AG08395 (cell line): ENCODE data around the gene TMEM120A.

Experiments
- DNase-seq: peaks from one replicate; pipeline ENCODE4 v3.0.0; 2012; ENCODE audit warnings: mixed read lengths, low spot score

Gene TMEM120A

DNA sequence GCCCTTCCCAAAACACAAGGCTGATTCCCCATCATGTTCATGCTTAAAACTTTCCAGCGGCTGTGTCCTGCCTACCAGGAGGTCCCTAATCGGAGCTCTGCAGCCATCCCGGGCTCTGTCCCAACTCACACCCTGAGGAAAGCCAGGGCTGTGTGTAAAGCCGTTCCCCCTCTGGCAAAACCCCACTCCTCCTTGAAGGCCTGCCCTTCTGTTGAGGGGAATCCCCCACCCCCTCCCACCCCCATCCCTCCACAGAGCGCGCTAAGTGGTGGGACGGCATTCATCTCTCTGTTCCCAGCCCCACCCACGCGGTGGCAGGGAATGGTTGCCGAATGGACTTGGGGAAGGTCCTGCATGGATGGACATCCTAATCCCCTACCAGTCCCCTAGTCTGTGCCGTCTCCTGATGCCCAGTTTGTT, 667 bp upstream of the TMEM120A start:
- no peak for DNase-seq

DNA sequence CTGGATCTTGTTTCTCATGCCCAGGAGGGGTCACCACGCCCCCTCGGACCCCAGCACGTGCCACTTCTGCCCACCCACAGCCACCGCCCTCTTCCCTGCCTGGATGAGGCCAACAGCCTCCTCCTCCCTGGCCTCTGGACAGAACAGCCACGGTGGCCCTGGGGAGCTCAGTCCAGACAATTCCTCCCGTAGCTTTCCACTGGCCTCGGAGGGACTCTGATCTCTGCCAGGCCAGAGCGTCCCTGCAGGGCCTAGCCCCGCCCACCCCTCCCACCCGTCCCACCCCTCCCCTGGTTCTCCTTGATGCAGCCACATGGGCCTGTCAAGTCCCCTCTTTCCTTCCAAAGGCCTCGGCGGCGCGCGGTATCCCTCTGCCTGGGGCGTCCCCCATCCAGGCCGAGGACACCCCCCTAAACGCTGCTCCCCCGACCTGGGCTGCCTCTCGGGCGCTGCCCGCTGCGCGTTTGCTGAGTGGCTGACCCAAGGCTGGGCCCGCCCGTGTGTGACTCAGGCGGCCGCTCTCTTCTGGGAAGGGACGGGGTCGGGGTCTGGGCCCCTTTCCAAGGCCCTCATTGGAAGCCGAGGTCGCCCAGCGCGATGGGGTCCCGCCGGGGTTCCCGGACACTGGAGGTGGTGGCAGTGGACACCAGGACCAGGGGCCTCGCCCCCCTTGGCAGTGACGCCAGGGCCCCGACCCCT, 557 bp downstream of the TMEM120A start:
- DNase-seq, result peak; percentile 85

DNA sequence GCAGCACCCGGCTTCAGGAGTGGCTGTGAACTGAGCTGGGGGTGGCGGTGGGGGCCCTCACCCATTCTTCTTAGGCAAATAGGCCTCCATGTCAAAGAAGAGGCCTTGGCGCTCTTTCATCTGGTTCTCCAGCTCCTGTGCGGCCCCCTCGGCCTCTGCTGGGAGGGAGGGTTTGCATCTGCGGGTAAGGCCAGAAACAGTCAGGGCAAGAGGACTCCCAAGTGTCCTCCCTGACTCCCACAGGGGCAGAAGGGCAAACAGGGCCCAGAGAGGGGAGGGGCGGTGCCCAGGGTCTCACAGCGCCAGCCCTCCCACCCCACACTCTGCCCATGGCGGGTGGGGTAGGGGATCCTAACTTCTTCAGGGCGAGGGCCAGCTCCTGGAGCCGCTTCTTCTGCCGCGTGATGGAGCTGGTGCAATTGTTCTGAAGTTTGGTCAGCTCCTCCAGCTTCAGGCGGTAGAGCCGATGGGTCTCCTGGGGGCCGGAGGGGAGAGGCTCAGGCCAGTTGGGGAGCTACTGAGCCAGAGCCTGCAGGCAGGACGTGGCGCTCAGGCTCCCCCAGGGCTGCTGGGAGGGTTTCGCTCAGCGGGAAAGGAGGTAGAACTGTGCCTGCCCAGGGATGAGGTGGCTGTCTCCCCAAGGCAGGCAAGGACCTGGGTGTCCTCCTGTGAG, 2.2 kb downstream of the TMEM120A start:
- no peak for DNase-seq

DNA sequence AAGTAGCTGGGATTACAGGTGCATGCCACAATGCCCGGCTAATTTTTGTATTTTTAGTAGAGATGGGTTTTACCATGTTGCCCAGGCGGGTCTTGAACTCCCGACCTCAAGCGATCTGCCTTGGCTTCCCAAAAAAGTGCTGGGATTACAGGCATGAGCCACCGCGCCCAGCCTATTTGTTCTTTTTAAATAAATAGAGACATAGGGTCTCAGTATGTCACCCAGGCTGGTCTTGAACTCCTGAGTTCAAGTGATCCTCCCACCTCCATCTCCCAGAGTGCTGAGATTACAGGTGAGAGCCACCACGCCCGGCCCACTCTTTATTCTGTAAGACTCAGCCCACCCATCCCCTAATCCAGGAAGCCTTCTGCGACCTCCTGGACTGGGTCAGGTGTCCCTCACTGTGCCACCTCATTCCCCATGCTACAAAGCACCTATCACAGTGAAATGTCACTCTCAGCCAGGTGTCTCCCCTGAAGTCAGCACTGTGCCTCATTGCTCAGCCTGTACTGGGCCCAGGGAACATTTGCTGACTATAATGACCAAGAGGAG, 2.8 kb downstream of the TMEM120A start:
- no peak for DNase-seq

DNA sequence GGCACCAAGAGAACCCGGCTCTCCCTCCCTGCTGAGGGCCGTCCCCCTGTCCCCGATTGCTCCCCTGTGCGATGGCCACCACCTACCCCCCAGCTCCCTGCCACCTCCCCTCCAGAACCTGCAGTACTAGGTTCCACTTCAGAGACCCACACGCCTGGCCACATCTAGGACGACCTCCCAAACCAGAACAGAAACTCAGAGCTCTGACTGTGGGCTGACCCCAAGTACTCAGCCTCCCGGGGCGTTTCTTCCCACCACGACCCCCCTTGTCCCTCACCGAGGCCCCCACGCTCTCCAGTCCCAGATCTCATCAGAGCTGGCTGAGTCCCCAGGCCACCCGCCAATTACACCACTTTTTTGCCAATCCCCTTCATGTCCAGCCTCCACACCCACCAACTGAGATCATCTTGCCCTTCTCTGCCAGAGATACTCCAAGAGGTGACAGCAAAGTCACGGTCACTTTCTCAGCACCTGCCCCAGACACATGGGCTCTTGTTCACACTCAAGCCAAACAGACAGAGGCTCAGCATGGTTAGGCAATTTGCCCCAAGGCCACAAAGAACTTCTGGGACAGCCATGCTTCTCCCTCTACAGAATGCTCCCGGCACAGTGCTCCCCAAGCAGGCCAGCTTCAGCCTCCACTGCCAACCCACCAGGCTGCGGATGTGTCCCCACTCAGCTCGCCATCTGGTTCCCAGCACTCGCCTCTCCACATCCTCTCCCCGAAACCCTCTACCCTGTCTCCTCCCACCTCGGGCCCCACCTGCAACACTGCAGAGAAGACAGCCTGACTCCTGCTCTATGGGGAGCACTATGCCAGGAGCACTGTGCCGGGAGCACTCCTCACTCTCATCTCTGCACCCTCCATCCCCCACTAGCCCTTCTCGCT, 4.7 kb downstream of the TMEM120A start:
- no peak for DNase-seq

DNA sequence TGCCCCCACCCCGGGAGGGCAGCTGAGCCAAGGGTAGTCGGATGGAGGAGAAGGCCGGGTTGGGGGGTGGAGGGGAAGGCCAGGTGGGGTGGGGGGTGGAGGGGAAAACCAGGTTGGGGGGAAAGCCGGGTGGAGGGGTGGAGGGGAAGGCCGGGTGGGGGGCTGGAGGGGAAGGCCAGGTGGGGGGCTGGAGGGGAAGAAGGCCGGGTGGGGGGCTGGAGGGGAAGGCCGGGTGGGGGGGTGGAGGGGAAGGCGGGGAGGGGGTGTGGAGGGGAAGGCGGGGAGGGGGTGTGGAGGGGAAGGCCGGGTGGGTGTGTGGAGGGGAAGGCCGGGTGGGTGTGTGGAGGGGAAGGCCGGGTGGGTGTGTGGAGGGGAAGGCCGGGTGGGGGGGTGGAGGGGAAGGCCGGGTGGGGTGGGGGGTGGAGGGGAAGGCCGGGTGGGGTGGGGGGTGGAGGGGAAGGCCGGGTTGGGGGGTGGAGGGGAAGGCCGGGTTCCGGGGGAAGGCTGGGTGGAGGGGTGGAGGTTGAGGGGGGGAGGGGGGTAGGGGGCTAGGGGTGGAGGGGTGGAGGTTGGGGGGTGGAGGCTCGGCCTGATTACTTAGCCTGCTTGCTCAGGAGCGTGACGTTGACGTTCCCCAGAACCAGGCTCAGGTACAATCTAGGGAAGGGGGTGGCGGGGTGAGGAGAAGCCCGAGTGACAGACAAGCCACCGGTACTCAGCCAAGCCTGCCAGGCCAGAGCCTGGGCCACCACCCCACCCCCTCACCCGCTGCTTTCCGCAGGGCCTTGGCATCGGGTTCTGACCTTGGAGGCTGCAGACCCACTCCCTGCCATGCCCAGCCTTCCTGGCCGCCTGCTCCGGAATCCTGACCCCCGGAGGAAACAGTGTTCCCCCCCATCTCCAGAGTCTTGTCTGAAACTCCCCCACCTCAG, 5.6 kb downstream of the TMEM120A start:
- no peak for DNase-seq

DNA sequence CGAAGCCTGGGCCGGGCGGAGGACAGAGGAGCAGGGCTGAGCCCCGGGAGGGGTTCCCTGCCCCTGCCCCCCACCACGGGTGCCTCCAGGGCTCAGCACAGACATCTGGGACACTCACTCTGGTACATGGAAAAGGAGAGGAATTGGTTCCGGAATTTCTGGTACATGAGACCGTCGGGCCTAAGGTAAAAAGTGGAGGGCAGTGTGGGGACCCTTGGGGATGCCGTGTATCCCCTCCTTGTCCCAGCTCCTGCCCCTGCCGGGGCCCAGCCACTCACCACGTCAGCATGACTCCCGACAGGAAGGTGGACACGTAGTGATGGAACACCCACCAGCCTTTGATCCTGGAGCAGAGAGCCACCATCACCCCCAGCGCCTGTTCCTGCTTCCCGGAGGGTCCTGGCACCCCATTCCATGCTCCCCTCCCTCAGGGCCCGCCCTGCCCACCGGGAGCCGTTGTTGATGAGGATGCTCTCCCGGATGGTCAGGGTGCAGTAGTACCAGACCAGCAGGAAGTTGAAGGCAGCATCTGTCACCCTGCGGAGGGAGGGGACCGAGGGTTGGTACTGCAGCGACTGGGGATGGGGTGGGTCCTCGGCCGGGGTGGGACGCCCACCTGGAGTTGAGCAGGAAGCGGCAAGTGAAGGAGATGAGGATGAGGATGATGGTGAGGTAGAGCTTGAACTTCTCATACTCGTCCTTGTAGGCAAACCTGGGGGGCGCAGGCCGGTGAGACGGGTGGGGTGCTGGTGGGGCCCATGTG, 6.4 kb downstream of the TMEM120A start:
- DNase-seq, result no peak

DNA sequence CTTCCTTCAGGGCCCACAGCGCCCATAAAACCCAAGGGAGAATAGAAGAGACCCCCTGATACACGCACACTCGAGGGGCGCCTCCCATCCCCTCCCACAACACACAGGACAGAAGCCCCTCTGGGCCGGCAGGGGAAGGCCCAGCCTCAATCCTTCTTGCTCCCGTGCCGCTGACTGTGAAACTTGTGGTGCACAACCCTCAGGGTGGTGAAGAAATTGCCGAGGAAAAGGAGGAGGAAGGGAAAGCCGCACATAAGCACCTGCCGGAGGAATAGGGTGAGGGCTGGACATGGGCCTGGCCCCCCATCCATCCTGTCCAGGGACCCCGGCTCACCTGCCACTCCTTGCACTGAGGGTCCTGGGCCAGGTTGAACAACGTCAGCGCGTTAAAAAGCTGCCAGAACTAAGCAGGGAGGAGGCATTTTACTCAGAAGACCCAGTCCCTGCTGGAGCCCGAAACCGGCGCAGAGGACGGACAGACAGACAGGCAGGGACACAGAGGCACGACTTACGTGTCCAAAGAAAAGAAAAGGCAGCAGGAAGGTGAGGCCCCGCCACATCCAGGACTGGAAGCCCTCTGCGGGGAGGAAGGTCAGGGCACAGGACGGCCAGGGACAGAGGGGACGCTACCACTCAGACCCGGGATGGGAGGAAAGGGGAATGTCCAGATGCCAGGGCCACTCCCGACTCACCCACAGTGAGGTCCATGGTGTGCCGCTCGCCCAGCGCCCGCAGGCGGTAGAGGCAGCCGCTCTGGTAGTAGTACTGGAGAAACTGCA, 7.2 kb downstream of the TMEM120A start:
- no peak for DNase-seq

DNA sequence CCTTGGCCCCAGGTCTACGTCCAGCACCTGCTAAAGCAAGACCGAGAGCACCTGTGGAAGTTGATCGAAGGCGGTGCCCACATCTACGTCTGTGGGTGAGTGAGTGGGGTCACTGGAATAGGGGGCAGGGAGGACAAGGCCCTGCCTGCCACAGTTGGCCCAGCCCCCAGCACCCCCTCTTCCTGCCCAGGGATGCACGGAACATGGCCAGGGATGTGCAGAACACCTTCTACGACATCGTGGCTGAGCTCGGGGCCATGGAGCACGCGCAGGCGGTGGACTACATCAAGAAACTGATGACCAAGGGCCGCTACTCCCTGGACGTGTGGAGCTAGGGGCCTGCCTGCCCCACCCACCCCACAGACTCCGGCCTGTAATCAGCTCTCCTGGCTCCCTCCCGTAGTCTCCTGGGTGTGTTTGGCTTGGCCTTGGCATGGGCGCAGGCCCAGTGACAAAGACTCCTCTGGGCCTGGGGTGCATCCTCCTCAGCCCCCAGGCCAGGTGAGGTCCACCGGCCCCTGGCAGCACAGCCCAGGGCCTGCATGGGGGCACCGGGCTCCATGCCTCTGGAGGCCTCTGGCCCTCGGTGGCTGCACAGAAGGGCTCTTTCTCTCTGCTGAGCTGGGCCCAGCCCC, 8.1 kb downstream of the TMEM120A start:
- no peak for DNase-seq

DNA sequence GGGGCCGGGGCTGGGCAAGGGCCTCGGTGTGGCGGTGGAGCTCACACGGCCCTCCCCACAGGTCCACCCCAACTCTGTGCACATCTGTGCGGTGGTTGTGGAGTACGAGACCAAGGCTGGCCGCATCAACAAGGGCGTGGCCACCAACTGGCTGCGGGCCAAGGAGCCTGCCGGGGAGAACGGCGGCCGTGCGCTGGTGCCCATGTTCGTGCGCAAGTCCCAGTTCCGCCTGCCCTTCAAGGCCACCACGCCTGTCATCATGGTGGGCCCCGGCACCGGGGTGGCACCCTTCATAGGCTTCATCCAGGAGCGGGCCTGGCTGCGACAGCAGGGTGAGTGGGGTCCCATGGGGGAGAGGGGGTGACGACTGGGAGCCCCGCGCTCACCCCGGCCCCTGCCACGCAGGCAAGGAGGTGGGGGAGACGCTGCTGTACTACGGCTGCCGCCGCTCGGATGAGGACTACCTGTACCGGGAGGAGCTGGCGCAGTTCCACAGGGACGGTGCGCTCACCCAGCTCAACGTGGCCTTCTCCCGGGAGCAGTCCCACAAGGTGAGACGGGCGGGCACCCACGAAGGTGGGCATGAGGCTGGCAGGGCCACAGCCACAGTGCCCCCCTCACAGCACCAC, 8.8 kb downstream of the TMEM120A start:
- no peak for DNase-seq

DNA sequence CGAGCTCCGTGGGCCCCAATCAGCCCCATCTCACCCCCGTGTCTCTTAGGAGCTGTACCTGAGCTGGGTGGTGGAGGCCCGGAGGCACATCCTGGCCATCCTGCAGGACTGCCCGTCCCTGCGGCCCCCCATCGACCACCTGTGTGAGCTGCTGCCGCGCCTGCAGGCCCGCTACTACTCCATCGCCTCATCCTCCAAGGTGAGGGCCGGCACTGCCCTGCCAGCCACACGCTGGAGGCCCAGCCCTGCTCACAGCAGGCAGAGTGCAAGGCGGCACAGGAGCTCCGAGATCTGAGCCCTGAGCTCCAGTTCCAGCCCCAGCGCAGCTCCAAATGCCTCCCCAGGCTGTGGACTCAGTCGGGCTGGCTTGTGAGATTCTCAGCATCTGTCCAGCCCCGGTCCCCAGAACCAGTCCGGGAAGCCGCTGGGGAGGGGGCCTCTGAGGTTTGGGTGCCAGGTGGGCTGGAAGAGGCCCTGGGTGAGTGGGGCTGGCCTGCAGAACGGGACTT, 9.3 kb downstream of the TMEM120A start:
- DNase-seq, result no peak

DNA sequence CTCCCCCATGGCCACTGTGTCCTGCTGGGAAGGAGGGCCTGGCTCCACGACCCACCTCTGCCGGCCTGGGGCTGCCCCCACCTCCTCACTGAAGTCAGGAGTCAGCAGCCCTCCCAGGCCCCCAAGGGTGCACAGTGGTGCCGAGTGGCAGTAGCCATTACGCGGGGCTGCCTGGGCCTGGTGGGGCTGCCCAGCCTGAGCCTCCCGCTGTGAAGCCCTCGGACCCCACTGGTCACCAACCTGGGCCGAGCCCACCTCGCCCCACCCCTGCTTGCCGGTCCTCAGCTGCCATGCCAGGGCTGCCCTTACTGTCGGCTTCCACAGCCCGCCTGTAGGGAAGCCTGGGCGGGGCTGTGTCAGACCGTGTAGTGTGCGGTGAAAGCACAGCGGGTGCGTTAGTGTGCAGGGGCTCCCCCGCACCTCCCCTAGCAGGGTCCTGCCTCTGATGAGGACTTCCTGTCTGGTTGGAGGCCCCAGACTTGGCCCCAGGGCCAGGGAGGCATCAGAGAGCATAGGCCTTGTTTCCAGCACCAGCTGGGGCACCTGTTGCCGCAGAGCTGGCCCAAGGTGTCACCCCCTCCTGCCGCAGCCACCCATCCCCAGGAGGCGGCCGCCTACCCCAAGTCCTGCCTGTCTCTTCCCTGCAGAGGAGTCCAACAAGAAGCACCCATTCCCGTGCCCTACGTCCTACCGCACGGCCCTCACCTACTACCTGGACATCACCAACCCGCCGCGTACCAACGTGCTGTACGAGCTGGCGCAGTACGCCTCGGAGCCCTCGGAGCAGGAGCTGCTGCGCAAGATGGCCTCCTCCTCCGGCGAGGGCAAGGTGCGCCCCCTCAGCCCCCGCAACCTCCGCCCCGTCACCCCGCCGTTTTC, 10.0 kb downstream of the TMEM120A start:
- no peak for DNase-seq

DNA sequence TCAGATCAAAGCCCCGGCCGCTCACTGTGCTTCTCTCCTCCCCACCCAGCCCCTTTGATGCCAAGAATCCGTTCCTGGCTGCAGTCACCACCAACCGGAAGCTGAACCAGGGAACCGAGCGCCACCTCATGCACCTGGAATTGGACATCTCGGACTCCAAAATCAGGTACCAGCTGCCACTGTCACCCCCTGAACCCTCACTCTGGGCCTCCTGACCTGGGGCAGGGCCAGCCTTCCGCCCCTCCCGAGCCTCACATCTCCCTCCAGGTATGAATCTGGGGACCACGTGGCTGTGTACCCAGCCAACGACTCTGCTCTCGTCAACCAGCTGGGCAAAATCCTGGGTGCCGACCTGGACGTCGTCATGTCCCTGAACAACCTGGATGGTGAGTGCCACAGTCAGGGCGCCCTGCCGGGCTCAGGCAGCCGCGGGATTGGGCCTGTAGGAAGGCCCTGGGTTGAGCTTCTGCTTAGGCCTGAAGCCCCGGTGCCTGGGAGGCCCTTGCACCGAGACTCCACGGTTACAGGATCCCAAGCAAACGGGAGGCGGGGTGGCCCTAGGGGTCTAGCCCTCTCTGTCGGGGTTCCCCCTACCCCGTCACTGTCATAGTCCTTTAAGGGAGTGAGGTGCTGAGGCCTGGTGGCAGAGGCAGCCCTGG, 10.8 kb downstream of the TMEM120A start:
- no peak for DNase-seq

DNA sequence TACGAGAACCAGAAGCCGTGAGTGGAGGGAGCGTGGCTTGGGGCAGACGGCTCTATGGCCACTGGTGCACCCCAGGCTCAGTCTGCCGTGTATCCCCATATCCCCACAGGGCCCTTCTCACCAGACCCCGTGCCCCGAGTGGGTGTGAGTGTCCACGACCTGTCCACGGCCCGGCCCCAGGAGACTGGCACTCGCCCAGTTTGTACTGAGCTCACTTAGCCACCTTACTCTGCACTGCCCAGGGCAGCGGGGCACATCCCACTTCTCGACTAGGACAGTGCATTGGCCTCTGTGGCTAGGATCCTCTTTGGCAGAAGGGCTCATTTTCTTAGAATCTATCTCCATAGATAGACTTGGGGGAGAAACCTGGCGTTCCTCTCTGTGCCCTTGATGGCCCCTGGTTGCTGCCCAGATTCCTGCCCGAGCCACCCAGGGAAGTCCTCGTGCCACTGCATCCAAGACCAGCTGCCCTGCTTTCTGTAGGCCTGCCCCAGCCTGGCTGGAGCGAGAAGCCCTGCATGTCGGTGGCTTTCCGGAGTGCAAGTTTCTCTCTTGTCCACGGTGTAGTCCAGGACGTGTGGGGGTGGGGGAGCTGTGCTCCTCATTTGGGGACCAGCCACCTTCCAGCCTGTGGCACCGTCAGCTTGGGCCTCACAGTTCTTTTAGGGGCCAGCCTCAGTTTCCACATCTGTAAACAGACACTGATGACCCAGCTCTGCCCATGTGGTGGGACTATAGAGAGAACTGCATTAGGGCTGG, 11.9 kb downstream of the TMEM120A start:
- no peak for DNase-seq

DNA sequence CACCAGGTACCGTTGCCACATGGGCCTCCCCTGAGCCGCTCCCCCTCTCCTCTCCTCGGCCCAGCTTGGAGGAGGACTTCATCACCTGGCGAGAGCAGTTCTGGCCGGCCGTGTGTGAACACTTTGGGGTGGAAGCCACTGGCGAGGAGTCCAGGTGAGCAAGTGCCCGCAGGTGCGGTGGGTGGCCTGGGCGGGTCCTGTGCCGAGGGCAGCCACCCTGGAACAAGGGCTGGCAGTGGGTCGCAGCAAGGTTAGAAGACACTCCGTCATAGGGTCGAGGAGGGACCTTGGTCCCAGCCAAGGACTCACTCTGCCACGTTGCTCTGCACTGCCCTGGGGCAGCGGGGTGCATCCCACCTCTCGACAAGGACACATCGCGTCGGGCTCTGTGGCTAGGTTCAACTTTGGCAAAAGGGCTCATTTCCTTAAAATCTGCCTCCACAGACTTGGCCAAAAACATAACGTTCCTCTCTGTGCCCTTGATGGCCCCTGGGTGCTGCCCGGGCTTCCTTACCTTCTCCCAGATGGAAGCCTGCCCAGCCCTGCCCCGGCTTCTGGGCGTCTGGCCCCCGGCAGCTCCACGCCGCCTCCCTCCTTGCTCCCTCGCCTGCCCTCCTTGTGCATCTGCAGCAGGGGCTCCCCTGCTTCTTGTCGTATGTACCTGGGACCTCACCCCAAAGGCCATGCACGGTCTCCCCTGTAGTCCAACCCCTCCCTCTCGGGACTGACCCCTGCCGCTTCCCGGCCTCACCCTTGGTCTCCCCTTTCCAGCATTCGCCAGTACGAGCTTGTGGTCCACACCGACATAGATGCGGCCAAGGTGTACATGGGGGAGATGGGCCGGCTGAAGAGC, 12.7 kb downstream of the TMEM120A start:
- DNase-seq, result no peak

DNA sequence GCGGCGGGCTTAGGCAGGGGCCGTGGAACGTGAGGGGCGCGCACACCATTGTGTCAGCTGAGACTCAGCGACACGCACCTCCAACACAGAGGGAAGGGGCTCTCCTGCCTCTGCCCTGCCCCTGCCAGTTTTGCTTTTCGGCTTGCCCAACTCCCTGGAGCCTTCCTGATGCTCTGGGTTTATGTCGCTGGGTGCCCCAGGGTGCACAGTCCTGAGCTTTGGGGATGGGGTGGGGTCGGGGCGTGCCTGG, 13.3 kb downstream of the TMEM120A start:
- DNase-seq, result no peak
